Stimulated activated CD4-positive, alpha-beta T cell treated with anti-CD3 and anti-CD28 coated beads, Interleukin-1b, Interleukin-23, amount 100 ng/mL, for 1 hour (primary cell): ENCODE measurements around the gene UROS.

ENCODE experiments used
- DNase-seq, 2 donors: peaks; one replicate each; pipeline ENCODE4 v3.0.0-alpha.2; 2020; ENCODE audit warnings: low read depth in 2 of 2

The UROS gene

GRCh38 chr10:125788156-125789034 is 34.7 kb downstream of the UROS start:
- DNase-seq = no peak

- no peak for DNase-seq
Observed at GRCh38 chr10:125785791-125786190, 37.3 kb downstream of the UROS start.

GRCh38 chr10:125783957-125784356 is 39.1 kb downstream of the UROS start:
- DNase-seq = no peak

GRCh38 chr10:125783408-125783807 is 39.6 kb downstream of the UROS start:
- DNase-seq = no peak

GRCh38 chr10:125782616-125783015 is 40.4 kb downstream of the UROS start:
- no peak for DNase-seq

- DNase-seq = no peak
Observed at GRCh38 chr10:125782054-125782453, 41.0 kb downstream of the UROS start.

GRCh38 chr10:125781374-125781773 is 41.7 kb downstream of the UROS start:
- DNase-seq = no peak

- no peak for DNase-seq
Observed at GRCh38 chr10:125779403-125780327, 43.4 kb downstream of the UROS start.

GRCh38 chr10:125778556-125778955 is 44.5 kb downstream of the UROS start:
- DNase-seq = no peak

GRCh38 chr10:125777806-125778205 is 45.3 kb downstream of the UROS start:
- DNase-seq = no peak

GRCh38 chr10:125775491-125776106 is 47.5 kb downstream of the UROS start, which contains the start of gene MMP21:
MMP21 (minus strand) TSS chr10:125775821; CDS start chr10:125775821, 0 bp downstream.
- no peak for DNase-seq

GRCh38 chr10:125774581-125775191 is 48.4 kb downstream of the UROS start:
- no peak for DNase-seq

- no peak for DNase-seq
Observed at GRCh38 chr10:125773687-125774543, 49.1 kb downstream of the UROS start.

GRCh38 chr10:125772864-125773180 is 50.2 kb downstream of the UROS start:
- DNase-seq = no peak

GRCh38 chr10:125772112-125772863 is 50.8 kb downstream of the UROS start:
- no peak for DNase-seq

GRCh38 chr10:125770844-125771243 is 52.2 kb downstream of the UROS start:
- DNase-seq = no peak

GRCh38 chr10:125769175-125769574 is 53.9 kb downstream of the UROS start:
- no peak for DNase-seq

GRCh38 chr10:125768219-125768855 is 54.7 kb downstream of the UROS start:
- DNase-seq = no peak

GRCh38 chr10:125766511-125766910 is 56.5 kb downstream of the UROS start:
- no peak for DNase-seq

GRCh38 chr10:125765835-125766234 is 57.2 kb downstream of the UROS start:
- no peak for DNase-seq
